IMR-90 (cell line): Measurements from ENCODE around the gene MRTO4. TPM values are rescaled to one million over a fixed set of nuclear protein-coding genes. Genes with fewer than 3 reads are reported as not detected.

Source experiments
- ATAC-seq: fragments of 200-7000 bp; cut with Tn5 transposase; 2 replicates; pipeline ENCODE4 v1.9.1; 2020; ENCODE audit warnings: low read depth, mild to moderate bottlenecking, moderate library complexity
- BruUV-seq: library from RNA; stranded (reverse); fragments of 400-500 nt; replicated peaks from 2 replicates; lab custom pipeline; 2021; lab: Mats Ljungman, UMichigan
- CTCF ChIA-PET: fragments of 300-600 bp; formaldehyde crosslinking; extraction: SDS; loops from one replicate; lab custom pipeline; 2021; ENCODE audit warnings: antibody characterized with exemption; lab: Yijun Ruan, JAX
- POLR2A ChIA-PET: fragments of 300-600 bp; sonication (Branson Sonifier 250); formaldehyde crosslinking; loops from one replicate; lab custom pipeline; 2022; ENCODE audit warnings: antibody characterized with exemption; ENCODE audit not compliant: unreplicated experiment; lab: Charles Lee
- DNase-seq: peaks from one replicate; pipeline ENCODE4 v3.0.0; 2013
- H2AFZ ChIP-seq: replicated peaks from 2 replicates; pipeline ENCODE3; 2013; ENCODE audit warnings: low read length, mild to moderate bottlenecking; ENCODE audit not compliant: poor library complexity
- H2AK5ac ChIP-seq: 2 replicates; pipeline ENCODE4 v1.6.1; 2013; ENCODE audit warnings: low read depth, low read length, inconsistent platforms
- H2AK9ac ChIP-seq: replicated peaks from 2 replicates; pipeline ENCODE3; 2013; ENCODE audit warnings: mild to moderate bottlenecking, low read depth, low read length, moderate library complexity; ENCODE audit not compliant: poor library complexity
- H2BK120ac ChIP-seq: 2 replicates; pipeline ENCODE4 v1.6.1; 2013; ENCODE audit warnings: low read depth, low read length, inconsistent platforms
- H2BK15ac ChIP-seq: 3 replicates; pipeline ENCODE4 v1.6.1; 2013; ENCODE audit warnings: low read depth, low read length, inconsistent platforms
- H2BK20ac ChIP-seq: 2 replicates; pipeline ENCODE4 v1.6.1; 2013; ENCODE audit warnings: low read depth, mild to moderate bottlenecking, inconsistent platforms, low read length, moderate library complexity
- H2BK5ac ChIP-seq: 2 replicates; pipeline ENCODE4 v1.6.1; 2013; ENCODE audit warnings: mild to moderate bottlenecking, low read depth, low read length, inconsistent platforms; ENCODE audit not compliant: poor library complexity, severe bottlenecking
- H3K14ac ChIP-seq: replicated peaks from 2 replicates; pipeline ENCODE4 v1.6.1; 2013; ENCODE audit warnings: low read depth, low read length, inconsistent platforms
- H3K18ac ChIP-seq: 2 replicates; pipeline ENCODE4 v1.6.1; 2013; ENCODE audit warnings: low read depth, low read length, control low read depth
- H3K23ac ChIP-seq: 2 replicates; pipeline ENCODE4 v1.6.1; 2013; ENCODE audit warnings: low read depth, low read length, inconsistent platforms
- H3K27ac ChIP-seq: 2 replicates; pipeline ENCODE4 v1.5.1; 2013; ENCODE audit warnings: mild to moderate bottlenecking, control low read depth, low read length; ENCODE audit not compliant: insufficient read depth
- H3K27me3 ChIP-seq: 2 replicates; pipeline ENCODE4 v1.6.1; 2013; ENCODE audit warnings: low read length; ENCODE audit not compliant: control insufficient read depth, insufficient read depth
- H3K36me3 ChIP-seq: 2 replicates; pipeline ENCODE4 v1.6.1; 2013; ENCODE audit warnings: low read length, mixed read lengths; ENCODE audit not compliant: control insufficient read depth, insufficient read depth
- H3K4ac ChIP-seq: 2 replicates; pipeline ENCODE4 v1.6.1; 2013; ENCODE audit warnings: low read depth, low read length, inconsistent platforms
- H3K4me1 ChIP-seq: 2 replicates; pipeline ENCODE4 v1.6.1; 2013; ENCODE audit warnings: low read length, mixed read lengths; ENCODE audit not compliant: control insufficient read depth, insufficient read depth
- H3K4me2 ChIP-seq: 2 replicates; pipeline ENCODE4 v1.6.1; 2013; ENCODE audit warnings: low read depth, mild to moderate bottlenecking, control low read depth, low read length, moderate library complexity
- H3K4me3 ChIP-seq: 2 replicates; pipeline ENCODE4 v1.5.1; 2013; ENCODE audit warnings: low read depth, mild to moderate bottlenecking, control low read depth, low read length, moderate library complexity; ENCODE audit not compliant: insufficient read depth
- H3K56ac ChIP-seq: 2 replicates; pipeline ENCODE4 v1.6.1; 2013; ENCODE audit warnings: low read length, inconsistent platforms; ENCODE audit not compliant: insufficient read depth; ENCODE audit errors: extremely low read depth
- H3K79me1 ChIP-seq, 2 experiments: 2 replicates each; pipeline ENCODE4 v1.6.1; 2013; ENCODE audit warnings: low read length in 2 of 2, inconsistent platforms in 1 of 2, low read depth in 1 of 2
- H3K9ac ChIP-seq: 2 replicates; pipeline ENCODE4 v1.6.1; 2013; ENCODE audit warnings: low read depth, low read length, control low read depth
- H3K9me1 ChIP-seq: 2 replicates; pipeline ENCODE4 v1.6.1; 2013; ENCODE audit warnings: low read length, inconsistent platforms; ENCODE audit not compliant: insufficient read depth
- H3K9me3 ChIP-seq: 2 replicates; pipeline ENCODE4 v1.6.1; 2013; ENCODE audit warnings: low read length; ENCODE audit not compliant: control insufficient read depth, insufficient read depth
- H4K20me1 ChIP-seq: 2 replicates; pipeline ENCODE4 v1.6.1; 2013; ENCODE audit warnings: low read length, inconsistent platforms; ENCODE audit not compliant: insufficient read depth
- H4K5ac ChIP-seq: 2 replicates; pipeline ENCODE4 v1.6.1; 2013; ENCODE audit warnings: mild to moderate bottlenecking, low read depth, low read length, control low read depth
- H4K8ac ChIP-seq, 2 experiments: 2 replicates each; pipeline ENCODE4 v1.6.1; 2013; ENCODE audit warnings: low read depth in 2 of 2, low read length in 2 of 2, control low read depth in 1 of 2, inconsistent platforms in 1 of 2
- H4K91ac ChIP-seq: 2 replicates; pipeline ENCODE4 v1.6.1; 2013; ENCODE audit warnings: low read depth, low read length, inconsistent platforms; ENCODE audit not compliant: insufficient read depth
- CHD1 ChIP-seq: IDR thresholded peaks from 2 replicates; pipeline ENCODE4 v1.6.1; 2012; ENCODE audit warnings: low read depth, low read length, improper control_type of control experiment
- MAZ ChIP-seq: IDR thresholded peaks from 2 replicates; pipeline ENCODE4 v1.6.1; 2012; ENCODE audit warnings: low read depth, mild to moderate bottlenecking, low read length, improper control_type of control experiment, moderate library complexity, borderline replicate concordance
- NFE2L2 ChIP-seq: fragments of 150-350 bp; IDR thresholded peaks from 2 replicates; pipeline ENCODE4 v1.6.1; 2016; ENCODE audit warnings: low read depth, mild to moderate bottlenecking, low read length
- RFX5 ChIP-seq: IDR thresholded peaks from 2 replicates; pipeline ENCODE4 v1.8.0; 2012; ENCODE audit warnings: low read depth, mild to moderate bottlenecking, low read length, moderate library complexity
- WGBS, 2 experiments: methylation state at CpG; one replicate each; pipeline versions ENCODE4 v1.1.5 to v1.1.7; 2013; ENCODE audit warnings: missing lambda C conversion rate in 2 of 2; ENCODE audit not compliant: insufficient read length in 1 of 2; ENCODE audit errors: extremely low coverage in 2 of 2; 5-methylcytosine and 5-hydroxymethylcytosine counted together
- dilution Hi-C: fragments of 300-500 bp; cut with HindIII; formaldehyde crosslinking; loops from one replicate; pipeline ENCODE4 v1.14.3; 2018; ENCODE audit warnings: low sequenced_read_pairs; ENCODE audit not compliant: unreplicated experiment
- in situ Hi-C: fragments of 300-500 bp; cut with MboI; formaldehyde crosslinking; loops from 3 replicates; pipeline ENCODE4 v1.14.3; 2019; ENCODE audit warnings: low sequenced_read_pairs, inconsistent platforms, mixed read lengths
- intact Hi-C: fragments of 100-400 bp; cut with micrococcal nuclease; formaldehyde crosslinking; loops from 2 replicates; pipeline ENCODE4 v1.10.0; 2022
- polyA plus RNA-seq, 3 experiments: library from polyadenylated mRNA; depleted of rRNA; stranded (reverse); fragments of >200 nt; gene quantifications; 2 replicates each; pipeline ENCODE4 v1.2.3, GENCODE V29; 2012; ENCODE audit warnings: low replicate concordance in 1 of 3
- total RNA-seq: library from RNA; depleted of rRNA; stranded (reverse); fragments of >200 nt; gene quantifications from 2 replicates; pipeline ENCODE4 v1.2.3, GENCODE V29; 2012
- TF ChIP-seq, protein P1 (sequence below): fragments of 150-350 bp; IDR thresholded peaks from 2 replicates; pipeline ENCODE4 v1.6.1; 2017; ENCODE audit warnings: mild to moderate bottlenecking, antibody characterized with exemption, low read length, low read depth

MRTO4 gene
- total and polyA plus RNA-seq, 2 of the 4 experiments (the other 2 are of a cell fraction) = 48.0 to 58.1 TPM

DNA sequence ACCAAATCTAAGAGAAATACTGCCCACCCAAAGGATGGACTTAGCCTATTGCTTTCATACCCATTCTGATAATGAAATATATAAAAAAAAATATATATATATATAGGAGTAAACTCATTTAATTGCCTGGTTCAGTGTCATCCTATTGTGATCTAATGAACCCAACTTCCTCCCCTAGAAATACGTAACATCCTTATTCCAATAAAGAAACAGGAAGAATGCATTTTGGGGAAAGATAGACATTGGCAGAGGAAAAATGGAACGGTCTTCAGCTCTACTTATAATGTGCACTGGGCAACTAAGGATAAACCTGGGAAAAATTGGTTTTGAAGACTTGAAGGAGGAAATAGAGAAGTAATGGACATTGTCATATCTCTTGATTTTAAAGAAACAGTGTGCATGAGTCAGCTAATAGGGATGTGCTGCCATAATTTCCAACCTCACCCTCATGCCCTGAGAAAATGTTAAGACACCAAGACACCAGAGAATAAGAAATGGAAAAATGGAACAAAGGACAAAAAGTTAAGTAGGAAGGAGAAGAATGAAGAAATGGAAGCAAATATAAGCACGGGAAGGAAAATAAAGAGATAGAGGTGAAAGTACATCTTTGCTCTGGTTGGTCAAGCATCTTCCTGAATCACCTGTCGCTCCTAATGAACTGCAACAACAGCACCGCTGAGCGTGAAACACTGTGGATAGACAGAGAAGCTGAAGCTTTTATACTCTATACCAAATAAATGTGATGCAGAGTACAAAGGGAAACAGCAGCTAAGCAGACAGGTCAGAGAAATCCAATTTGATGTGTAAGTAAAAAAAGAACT lies 46.9 kb upstream of the MRTO4 start:
- in situ Hi-C loops = no loop called here
- H3K4ac ChIP-seq = no peak overlapping the region
- no peak overlapping the region for H4K8ac ChIP-seq
- intact Hi-C loops = no loop called here
- dilution Hi-C loops = no loop called here
- no peak overlapping the region for H2BK20ac ChIP-seq
- H3K23ac ChIP-seq = no peak overlapping the region
- peaks cover 16% of the 10 kb centered on the region for H3K4me1 ChIP-seq
- H3K14ac ChIP-seq = no peak overlapping the region
- TF ChIP-seq, protein P1, sequence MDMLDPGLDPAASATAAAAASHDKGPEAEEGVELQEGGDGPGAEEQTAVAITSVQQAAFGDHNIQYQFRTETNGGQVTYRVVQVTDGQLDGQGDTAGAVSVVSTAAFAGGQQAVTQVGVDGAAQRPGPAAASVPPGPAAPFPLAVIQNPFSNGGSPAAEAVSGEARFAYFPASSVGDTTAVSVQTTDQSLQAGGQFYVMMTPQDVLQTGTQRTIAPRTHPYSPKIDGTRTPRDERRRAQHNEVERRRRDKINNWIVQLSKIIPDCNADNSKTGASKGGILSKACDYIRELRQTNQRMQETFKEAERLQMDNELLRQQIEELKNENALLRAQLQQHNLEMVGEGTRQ = no peak
- TF ChIP-seq NFE2L2 = peak; percentile 42
- no peak for TF ChIP-seq RFX5
- no peak for TF ChIP-seq MAZ
- TF ChIP-seq CHD1 = no peak
- H3K9me1 ChIP-seq = peaks cover 17% of the 10 kb centered on the region
- H4K5ac ChIP-seq = no peak overlapping the region
- H3K4me3 ChIP-seq = no peak overlapping the region
- H2BK120ac ChIP-seq = no peak overlapping the region
- DNase-seq = peak; percentile 41
- no peak overlapping the region for H3K9ac ChIP-seq
- ChIA-PET POLR2A (no interaction called here), CTCF (no interaction called here)
- no peak overlapping the region for H2AK5ac ChIP-seq
- no peaks in the 10 kb centered on the region for H3K27me3 ChIP-seq
- BruUV-seq = no TSS peak
- ATAC-seq = no peak
- H2BK5ac ChIP-seq = peak overlapping the region; percentile 57
- H2BK15ac ChIP-seq = no peak overlapping the region
- no peak overlapping the region for H3K27ac ChIP-seq
- no peak overlapping the region for H3K18ac ChIP-seq
- H4K91ac ChIP-seq = no peak overlapping the region
- H3K36me3 ChIP-seq = peaks cover 12% of the 10 kb centered on the region
- peak overlapping the region; percentile 58; the same call in 1 of the 2 replicates for H3K4me2 ChIP-seq
- H2AK9ac ChIP-seq = no peak overlapping the region
- H2AFZ ChIP-seq = no peak overlapping the region
- no peak overlapping the region for H3K56ac ChIP-seq
- H3K79me1 ChIP-seq = peaks cover 3 to 61% of the 10 kb centered on the region in 2 experiments; a peak in 3 of 4 replicates
- WGBS, 2 experiments = no CpG with 5 or more reads among the region's 6 CpGs
- H4K20me1 ChIP-seq = peaks cover 99% of the 10 kb centered on the region
- no peaks in the 10 kb centered on the region for H3K9me3 ChIP-seq
